ENCODE results near the gene MRPS14.

MRPS14 gene

DNA sequence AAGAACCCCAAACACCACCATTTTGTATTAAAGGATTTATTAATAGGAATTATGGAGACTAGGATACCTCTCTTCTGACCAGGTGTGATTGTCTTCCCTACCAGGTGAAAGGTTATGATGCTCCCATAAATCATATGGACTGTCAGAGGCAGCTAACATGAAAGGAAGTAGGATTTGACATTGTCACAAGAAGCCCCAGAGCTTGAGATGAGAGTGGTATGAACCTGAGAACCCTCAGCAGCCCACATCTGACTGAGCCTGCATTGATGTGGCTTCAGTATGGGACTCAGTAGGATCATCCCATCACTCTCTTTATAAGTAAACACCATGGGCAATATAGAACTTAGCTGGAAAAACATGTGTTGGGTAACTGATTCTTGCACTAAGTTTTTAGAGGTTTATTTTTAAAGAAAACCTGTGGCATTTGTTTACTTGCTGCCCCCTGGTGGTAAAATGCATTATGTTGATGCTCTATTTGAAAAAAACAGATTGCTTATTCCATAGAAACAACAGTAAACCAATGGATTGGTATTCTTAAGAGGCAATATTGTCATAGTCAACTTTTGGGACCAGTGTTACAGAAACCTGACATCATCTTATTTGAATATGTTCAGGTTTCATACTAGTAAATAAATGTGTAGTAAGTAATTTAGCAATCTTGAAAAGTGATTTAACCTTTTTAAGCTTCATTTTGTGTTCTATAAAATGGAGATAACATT, 40.1 kb downstream of the MRPS14 start:
- Mint-ChIP-seq H3K4me3 (no peak overlapping the region), H3K9me3 (no peaks in the 10 kb centered on the region), H3K36me3 (ENCODE audit: low read depth) (peaks cover 55% of the 10 kb centered on the region), H3K27me3 (ENCODE audit: low read depth) (no peaks in the 10 kb centered on the region), H3K27ac (no peak overlapping the region), H3K4me1 (ENCODE audit: low read depth) (peaks cover 20% of the 10 kb centered on the region)

DNA sequence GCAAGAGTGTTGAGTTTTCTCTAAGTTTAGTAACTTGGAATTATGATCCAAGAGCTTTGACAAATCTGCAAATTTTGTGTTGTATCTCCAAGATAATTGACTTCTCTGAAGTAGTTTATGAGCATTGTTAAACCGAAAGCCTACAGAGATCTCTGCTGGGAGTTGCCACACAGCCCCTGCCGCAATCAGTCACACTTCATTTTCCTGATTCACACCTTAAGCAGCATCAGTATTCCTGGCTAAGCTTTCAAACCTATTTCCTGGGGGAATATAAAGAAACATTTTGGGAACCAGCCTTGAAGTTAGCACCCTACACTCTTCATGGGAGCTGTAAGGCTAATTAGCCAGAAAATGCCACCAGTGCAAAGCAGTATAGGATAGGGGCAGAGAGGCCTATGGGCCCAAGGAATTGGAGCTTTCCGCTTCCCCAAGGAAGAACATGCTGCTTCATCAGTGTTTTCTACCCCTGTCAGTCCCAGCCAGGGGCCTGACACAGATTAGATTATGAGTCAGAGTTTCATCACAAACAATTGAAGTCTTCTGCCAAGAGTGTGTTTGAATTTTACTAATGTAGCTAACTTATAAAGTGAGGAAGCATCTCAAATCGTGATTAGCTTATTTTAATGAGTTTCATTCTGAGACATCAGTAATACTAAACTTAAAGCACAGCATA, 46.7 kb downstream of the MRPS14 start:
- peaks cover 73% of the 10 kb centered on the region for H3K36me3 Mint-ChIP-seq (ENCODE audit: low read depth)
- peaks cover 44% of the 10 kb centered on the region for H3K4me1 Mint-ChIP-seq (ENCODE audit: low read depth)
- no peaks in the 10 kb centered on the region for H3K27me3 Mint-ChIP-seq (ENCODE audit: low read depth)
- no peak overlapping the region for H3K27ac Mint-ChIP-seq
- H3K4me3 Mint-ChIP-seq, result no peak overlapping the region
- no peaks in the 10 kb centered on the region for H3K9me3 Mint-ChIP-seq

DNA sequence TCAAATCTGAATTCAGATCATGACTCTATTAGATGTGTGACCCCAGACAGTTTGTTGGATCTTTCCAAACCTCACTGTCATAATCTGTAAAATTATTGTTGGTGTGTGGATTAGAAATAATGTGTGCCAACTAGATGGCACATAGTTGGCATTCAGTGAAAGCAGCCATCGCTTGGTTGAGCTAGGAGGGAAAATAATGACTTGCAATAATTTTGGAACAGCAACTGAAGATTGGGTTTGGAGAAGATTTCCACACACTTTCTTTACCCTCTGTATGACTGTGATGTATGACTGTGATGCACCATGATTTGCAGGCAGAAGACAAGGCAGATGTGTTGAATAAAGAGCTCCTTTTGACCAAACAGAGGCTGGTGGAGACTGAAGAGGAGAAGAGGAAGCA, 47.5 kb downstream of the MRPS14 start:
- Mint-ChIP-seq H3K9me3 (no peaks in the 10 kb centered on the region), H3K27ac (no peak overlapping the region), H3K27me3 (ENCODE audit: low read depth) (no peaks in the 10 kb centered on the region), H3K4me3 (no peak overlapping the region), H3K36me3 (ENCODE audit: low read depth) (peaks cover 71% of the 10 kb centered on the region), H3K4me1 (ENCODE audit: low read depth) (peaks cover 45% of the 10 kb centered on the region)

GRCh38 chr1:174974711-174975119, 48.5 kb downstream of the MRPS14 start:
- peaks cover 69% of the 10 kb centered on the region for H3K36me3 Mint-ChIP-seq (ENCODE audit: low read depth)
- H3K4me3 Mint-ChIP-seq, result no peak overlapping the region
- H3K9me3 Mint-ChIP-seq, result no peaks in the 10 kb centered on the region
- H3K4me1 Mint-ChIP-seq (ENCODE audit: low read depth), result peaks cover 53% of the 10 kb centered on the region
- H3K27me3 Mint-ChIP-seq (ENCODE audit: low read depth), result no peaks in the 10 kb centered on the region
- no peak overlapping the region for H3K27ac Mint-ChIP-seq

GRCh38 chr1:174971902-174972301, 51.3 kb downstream of the MRPS14 start:
- no peaks in the 10 kb centered on the region for H3K27me3 Mint-ChIP-seq (ENCODE audit: low read depth)
- peaks cover 50% of the 10 kb centered on the region for H3K36me3 Mint-ChIP-seq (ENCODE audit: low read depth)
- H3K9me3 Mint-ChIP-seq, result no peaks in the 10 kb centered on the region
- H3K4me3 Mint-ChIP-seq, result no peak overlapping the region
- peaks cover 61% of the 10 kb centered on the region for H3K4me1 Mint-ChIP-seq (ENCODE audit: low read depth)
- peak overlapping the region; percentile 67 for H3K27ac Mint-ChIP-seq

- H3K27ac Mint-ChIP-seq, result peak overlapping the region; percentile 67
Observed at GRCh38 chr1:174971466-174971865, 51.8 kb downstream of the MRPS14 start.

GRCh38 chr1:174969977-174970376, 53.2 kb downstream of the MRPS14 start:
- Mint-ChIP-seq H3K27ac (peak overlapping the region; percentile 92), H3K4me3 (peak overlapping the region; percentile 75), H3K9me3 (no peaks in the 10 kb centered on the region), H3K4me1 (ENCODE audit: low read depth) (peaks cover 61% of the 10 kb centered on the region), H3K36me3 (ENCODE audit: low read depth) (peaks cover 33% of the 10 kb centered on the region), H3K27me3 (ENCODE audit: low read depth) (no peaks in the 10 kb centered on the region)

More at GRCh38 chr1:174971466-174971865, 51.8 kb downstream of the MRPS14 start:
- peak overlapping the region; percentile 57 for H3K4me3 Mint-ChIP-seq
- H3K9me3 Mint-ChIP-seq, result no peaks in the 10 kb centered on the region
- peaks cover 45% of the 10 kb centered on the region for H3K36me3 Mint-ChIP-seq (ENCODE audit: low read depth)
- peaks cover 58% of the 10 kb centered on the region for H3K4me1 Mint-ChIP-seq (ENCODE audit: low read depth)
- H3K27me3 Mint-ChIP-seq (ENCODE audit: low read depth), result no peaks in the 10 kb centered on the region

DNA sequence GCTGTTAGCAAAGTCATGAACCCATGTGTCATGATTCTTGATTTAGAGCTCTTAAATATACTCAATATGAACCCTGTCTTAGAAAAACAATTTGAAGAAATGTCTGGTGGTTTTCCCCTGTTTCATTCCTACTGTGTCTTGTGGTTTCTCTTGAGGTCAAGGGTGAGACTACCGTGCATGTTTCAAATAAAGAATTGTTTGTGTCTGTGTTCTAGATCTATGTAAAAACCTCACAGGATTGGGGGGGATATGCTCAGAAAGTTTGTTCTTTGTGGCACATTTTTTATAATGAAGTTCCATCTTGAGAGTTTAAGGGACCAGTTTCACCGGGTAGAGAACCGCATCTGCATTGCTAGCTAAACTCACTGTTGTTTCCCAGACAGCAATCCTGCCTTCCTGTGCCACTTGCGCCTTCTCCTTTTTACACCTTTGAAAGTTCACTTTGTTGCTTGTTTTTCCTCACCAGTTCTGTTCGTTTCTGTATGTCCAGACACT, 54.4 kb downstream of the MRPS14 start:
- peaks cover 66% of the 10 kb centered on the region for H3K4me1 Mint-ChIP-seq (ENCODE audit: low read depth)
- no peaks in the 10 kb centered on the region for H3K27me3 Mint-ChIP-seq (ENCODE audit: low read depth)
- H3K36me3 Mint-ChIP-seq (ENCODE audit: low read depth), result peaks cover 25% of the 10 kb centered on the region
- H3K9me3 Mint-ChIP-seq, result no peaks in the 10 kb centered on the region
- peak overlapping the region; percentile 75 for H3K4me3 Mint-ChIP-seq
- H3K27ac Mint-ChIP-seq, result peak overlapping the region; percentile 92

DNA sequence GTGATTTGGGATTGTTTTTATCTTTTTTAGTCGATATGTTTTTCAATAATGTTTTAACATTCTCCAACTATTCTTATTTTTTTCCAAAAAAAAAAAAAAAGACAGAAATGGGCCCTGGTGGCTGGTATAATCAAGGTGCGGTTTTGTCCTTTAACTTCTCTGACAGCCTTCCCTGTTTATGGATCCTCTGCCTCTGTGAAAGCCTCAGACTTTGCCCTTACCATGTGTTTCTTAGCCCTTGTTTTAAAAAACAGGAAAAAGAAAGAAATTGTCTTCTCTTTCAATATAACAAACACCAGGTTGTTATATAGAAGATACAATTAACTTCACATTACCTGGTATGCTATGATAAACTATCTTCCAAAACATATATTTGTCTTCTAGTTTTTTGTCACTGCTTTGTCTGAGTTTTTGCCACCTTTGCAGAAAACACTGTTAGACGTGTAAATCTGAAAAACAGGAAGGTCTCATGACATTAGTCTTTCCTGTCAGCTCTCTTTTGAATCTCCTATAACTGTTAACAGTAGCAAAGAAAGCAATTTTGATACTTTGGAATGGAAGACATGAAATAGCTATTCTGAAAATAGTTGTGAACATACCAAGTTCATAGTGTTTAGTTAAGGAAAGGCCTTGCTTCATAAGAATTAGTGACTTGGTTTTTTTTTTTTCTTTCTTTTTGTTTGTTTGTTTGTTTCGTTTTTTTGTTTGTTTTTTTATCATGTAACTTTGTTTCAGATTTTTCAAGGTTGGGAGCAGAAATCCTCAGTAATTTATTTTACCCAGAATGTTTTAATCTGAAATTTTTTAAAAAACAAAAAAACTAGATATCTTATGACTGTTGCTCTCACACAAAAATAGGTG, 55.1 kb downstream of the MRPS14 start:
- H3K36me3 Mint-ChIP-seq (ENCODE audit: low read depth), result peaks cover 22% of the 10 kb centered on the region
- H3K27ac Mint-ChIP-seq, result peak overlapping the region; percentile 92
- peak overlapping the region; percentile 75 for H3K4me3 Mint-ChIP-seq
- H3K4me1 Mint-ChIP-seq (ENCODE audit: low read depth), result peaks cover 73% of the 10 kb centered on the region
- no peaks in the 10 kb centered on the region for H3K9me3 Mint-ChIP-seq
- no peaks in the 10 kb centered on the region for H3K27me3 Mint-ChIP-seq (ENCODE audit: low read depth)

DNA sequence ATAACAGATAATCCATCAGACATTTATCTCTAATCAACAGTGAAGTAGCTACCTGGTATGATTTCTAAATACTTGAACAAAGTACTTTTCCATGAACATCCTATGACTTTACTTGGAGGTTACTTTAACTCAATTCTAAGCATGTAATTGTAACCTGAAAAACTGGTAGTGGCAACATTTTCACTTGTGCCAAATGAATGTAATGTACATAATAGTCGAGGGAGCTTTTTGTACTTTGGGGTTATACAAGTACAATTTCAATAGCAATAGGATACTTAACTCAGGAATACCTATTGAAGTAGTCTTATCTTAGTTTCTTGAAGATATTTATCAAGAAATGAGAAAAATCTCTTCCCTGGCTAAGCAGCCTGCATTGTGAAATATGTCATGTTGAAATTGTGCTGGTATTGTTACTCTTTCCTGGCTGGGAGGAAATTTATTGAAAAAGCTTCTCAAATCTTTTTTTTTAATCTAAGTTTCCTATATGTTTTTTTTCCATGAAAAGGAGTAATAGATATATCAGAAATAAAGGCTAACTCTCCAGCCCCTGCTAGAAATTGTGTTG, 57.1 kb downstream of the MRPS14 start:
- Mint-ChIP-seq H3K9me3 (no peaks in the 10 kb centered on the region), H3K27me3 (ENCODE audit: low read depth) (no peaks in the 10 kb centered on the region), H3K4me1 (ENCODE audit: low read depth) (peaks cover 59% of the 10 kb centered on the region), H3K4me3 (peak overlapping the region; percentile 92), H3K36me3 (ENCODE audit: low read depth) (peaks cover 7% of the 10 kb centered on the region), H3K27ac (peak overlapping the region; percentile 99)

DNA sequence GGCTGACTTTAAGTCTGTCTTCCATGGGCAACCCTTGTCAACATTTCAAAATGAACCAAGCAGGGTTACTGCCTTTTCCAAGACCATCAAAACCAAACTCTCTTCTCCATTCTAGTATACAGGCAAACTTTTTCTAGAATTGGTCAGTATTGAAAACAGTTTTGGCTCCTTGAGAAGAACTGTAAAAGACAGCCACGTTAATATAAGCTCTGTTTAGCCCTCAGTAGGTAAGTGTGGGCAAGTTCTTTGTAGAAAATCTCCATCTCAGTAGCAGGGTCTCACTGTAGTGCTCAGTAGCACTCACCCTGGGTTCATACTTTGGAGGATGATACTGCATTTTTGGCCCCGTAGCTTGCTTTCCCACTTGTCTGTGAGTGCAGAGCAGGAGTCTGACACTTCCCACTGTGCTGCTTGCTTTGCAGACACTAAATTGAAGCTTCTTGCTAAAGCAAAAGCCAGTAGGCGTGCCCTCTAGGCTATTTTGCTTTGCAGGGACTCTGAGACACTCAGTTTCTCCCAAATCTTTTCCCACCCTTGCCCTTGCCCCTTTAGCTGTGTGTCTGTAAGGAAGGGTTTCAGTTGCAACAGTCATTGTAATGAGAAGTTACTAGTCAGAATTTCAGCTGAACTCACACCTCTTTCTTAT, 57.7 kb downstream of the MRPS14 start:
- H3K36me3 Mint-ChIP-seq (ENCODE audit: low read depth), result peaks cover 7% of the 10 kb centered on the region
- peaks cover 57% of the 10 kb centered on the region for H3K4me1 Mint-ChIP-seq (ENCODE audit: low read depth)
- no peaks in the 10 kb centered on the region for H3K9me3 Mint-ChIP-seq
- peak overlapping the region; percentile 99 for H3K27ac Mint-ChIP-seq
- no peaks in the 10 kb centered on the region for H3K27me3 Mint-ChIP-seq (ENCODE audit: low read depth)
- peak overlapping the region; percentile 92 for H3K4me3 Mint-ChIP-seq

- Mint-ChIP-seq H3K4me3 (peak overlapping the region; percentile 92), H3K27ac (peak overlapping the region; percentile 99), H3K27me3 (ENCODE audit: low read depth) (no peaks in the 10 kb centered on the region), H3K4me1 (ENCODE audit: low read depth) (peaks cover 52% of the 10 kb centered on the region), H3K36me3 (ENCODE audit: low read depth) (peaks cover 3% of the 10 kb centered on the region), H3K9me3 (no peaks in the 10 kb centered on the region)
Observed at GRCh38 chr1:174964972-174965361, 58.3 kb downstream of the MRPS14 start.

DNA sequence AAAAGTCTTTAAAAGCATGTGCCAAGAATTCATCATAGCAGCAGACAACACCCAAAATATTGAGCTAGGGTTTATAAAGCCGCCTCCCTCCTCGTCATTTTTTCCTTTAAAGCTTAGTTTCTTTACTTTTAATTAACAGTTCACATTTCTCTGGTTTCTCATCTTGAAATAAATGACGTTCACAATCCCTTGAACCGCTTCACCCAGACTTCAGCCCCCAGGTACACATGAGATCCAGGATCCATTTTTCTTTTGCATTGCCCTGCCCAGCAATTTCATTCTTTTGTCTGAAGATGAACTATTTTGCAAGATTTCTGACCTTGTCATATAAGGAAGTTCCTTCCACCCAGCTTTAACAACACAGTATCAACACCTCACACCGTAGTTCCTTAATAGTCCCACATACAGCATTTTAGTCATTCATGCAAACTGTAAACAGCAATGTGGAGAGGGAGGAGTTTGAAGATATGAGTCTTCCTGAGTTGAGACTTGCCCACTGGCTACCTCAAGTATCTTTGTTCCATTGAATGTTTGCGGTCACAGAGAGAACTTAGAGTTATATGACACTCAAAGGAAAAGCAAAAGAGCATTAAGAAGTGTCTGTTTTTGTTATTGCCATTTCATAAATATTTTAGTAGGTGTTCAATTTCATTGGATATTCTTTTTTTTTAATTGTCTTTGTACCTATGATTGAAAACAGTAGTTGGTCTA, 58.8 kb downstream of the MRPS14 start:
- H3K36me3 Mint-ChIP-seq (ENCODE audit: low read depth), result peaks cover 3% of the 10 kb centered on the region
- peak overlapping the region; percentile 92 for H3K4me3 Mint-ChIP-seq
- peak overlapping the region; percentile 99 for H3K27ac Mint-ChIP-seq
- peaks cover 46% of the 10 kb centered on the region for H3K4me1 Mint-ChIP-seq (ENCODE audit: low read depth)
- no peaks in the 10 kb centered on the region for H3K9me3 Mint-ChIP-seq
- H3K27me3 Mint-ChIP-seq (ENCODE audit: low read depth), result no peaks in the 10 kb centered on the region
